ENCODE results near the gene GTF3C4.

DNA sequence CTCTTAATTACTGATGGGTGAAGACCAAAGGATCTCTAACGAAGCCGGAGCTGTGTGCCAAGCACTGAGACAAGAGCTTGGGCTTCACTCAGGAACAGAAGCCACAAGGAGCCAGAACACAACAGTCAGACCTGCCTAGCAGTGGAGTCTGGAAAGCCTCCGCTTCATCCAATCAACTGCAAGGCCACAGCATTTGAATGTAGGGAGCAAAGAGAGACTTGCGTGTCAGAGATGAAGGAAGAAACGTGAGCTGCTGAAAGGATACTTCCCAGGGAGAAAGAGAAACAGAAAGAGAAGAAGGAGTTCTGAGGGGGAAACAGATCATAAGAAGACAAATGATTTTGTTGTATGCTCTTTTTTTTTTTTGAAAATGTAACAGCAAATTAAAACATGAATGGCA, 44.0 kb upstream of the GTF3C4 start:
- TF ChIP-seq POLR2A (IDR thresholded peaks at IDR 0.05; ENCODE audit: low read depth, low read length), result no peak
- no peak for TF ChIP-seq CBFB (IDR thresholded peaks at IDR 0.05; ENCODE audit: low read depth)
- TF ChIP-seq, protein P1, sequence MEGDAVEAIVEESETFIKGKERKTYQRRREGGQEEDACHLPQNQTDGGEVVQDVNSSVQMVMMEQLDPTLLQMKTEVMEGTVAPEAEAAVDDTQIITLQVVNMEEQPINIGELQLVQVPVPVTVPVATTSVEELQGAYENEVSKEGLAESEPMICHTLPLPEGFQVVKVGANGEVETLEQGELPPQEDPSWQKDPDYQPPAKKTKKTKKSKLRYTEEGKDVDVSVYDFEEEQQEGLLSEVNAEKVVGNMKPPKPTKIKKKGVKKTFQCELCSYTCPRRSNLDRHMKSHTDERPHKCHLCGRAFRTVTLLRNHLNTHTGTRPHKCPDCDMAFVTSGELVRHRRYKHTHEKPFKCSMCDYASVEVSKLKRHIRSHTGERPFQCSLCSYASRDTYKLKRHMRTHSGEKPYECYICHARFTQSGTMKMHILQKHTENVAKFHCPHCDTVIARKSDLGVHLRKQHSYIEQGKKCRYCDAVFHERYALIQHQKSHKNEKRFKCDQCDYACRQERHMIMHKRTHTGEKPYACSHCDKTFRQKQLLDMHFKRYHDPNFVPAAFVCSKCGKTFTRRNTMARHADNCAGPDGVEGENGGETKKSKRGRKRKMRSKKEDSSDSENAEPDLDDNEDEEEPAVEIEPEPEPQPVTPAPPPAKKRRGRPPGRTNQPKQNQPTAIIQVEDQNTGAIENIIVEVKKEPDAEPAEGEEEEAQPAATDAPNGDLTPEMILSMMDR (IDR thresholded peaks at IDR 0.05 in 2 of 3, conservative IDR thresholded peaks at IDR 0.05 in 1 of 3; ENCODE audit: control insufficient read depth in 2 of 3, extremely low read depth in 1 of 3, insufficient read depth in 1 of 3, low read depth in 3 of 3, low read length in 3 of 3), result no peak
- no peak for TF ChIP-seq CEBPB (IDR thresholded peaks at IDR 0.05; ENCODE audit: borderline replicate concordance in 1 of 2, low read depth in 2 of 2, low read length in 2 of 2)
- TF ChIP-seq, protein P2, sequence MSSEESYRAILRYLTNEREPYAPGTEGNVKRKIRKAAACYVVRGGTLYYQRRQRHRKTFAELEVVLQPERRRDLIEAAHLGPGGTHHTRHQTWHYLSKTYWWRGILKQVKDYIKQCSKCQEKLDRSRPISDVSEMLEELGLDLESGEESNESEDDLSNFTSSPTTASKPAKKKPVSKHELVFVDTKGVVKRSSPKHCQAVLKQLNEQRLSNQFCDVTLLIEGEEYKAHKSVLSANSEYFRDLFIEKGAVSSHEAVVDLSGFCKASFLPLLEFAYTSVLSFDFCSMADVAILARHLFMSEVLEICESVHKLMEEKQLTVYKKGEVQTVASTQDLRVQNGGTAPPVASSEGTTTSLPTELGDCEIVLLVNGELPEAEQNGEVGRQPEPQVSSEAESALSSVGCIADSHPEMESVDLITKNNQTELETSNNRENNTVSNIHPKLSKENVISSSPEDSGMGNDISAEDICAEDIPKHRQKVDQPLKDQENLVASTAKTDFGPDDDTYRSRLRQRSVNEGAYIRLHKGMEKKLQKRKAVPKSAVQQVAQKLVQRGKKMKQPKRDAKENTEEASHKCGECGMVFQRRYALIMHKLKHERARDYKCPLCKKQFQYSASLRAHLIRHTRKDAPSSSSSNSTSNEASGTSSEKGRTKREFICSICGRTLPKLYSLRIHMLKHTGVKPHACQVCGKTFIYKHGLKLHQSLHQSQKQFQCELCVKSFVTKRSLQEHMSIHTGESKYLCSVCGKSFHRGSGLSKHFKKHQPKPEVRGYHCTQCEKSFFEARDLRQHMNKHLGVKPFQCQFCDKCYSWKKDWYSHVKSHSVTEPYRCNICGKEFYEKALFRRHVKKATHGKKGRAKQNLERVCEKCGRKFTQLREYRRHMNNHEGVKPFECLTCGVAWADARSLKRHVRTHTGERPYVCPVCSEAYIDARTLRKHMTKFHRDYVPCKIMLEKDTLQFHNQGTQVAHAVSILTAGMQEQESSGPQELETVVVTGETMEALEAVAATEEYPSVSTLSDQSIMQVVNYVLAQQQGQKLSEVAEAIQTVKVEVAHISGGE (CRISPR knock-in tag; IDR thresholded peaks at IDR 0.05), result no peak
- no peak for TF ChIP-seq YY1 (IDR thresholded peaks at IDR 0.05; ENCODE audit: low read depth, low read length)
- TF ChIP-seq, protein P3, sequence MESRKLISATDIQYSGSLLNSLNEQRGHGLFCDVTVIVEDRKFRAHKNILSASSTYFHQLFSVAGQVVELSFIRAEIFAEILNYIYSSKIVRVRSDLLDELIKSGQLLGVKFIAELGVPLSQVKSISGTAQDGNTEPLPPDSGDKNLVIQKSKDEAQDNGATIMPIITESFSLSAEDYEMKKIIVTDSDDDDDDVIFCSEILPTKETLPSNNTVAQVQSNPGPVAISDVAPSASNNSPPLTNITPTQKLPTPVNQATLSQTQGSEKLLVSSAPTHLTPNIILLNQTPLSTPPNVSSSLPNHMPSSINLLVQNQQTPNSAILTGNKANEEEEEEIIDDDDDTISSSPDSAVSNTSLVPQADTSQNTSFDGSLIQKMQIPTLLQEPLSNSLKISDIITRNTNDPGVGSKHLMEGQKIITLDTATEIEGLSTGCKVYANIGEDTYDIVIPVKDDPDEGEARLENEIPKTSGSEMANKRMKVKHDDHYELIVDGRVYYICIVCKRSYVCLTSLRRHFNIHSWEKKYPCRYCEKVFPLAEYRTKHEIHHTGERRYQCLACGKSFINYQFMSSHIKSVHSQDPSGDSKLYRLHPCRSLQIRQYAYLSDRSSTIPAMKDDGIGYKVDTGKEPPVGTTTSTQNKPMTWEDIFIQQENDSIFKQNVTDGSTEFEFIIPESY (IDR thresholded peaks at IDR 0.05), result no peak
- no peak for TF ChIP-seq FOS (IDR thresholded peaks at IDR 0.05; ENCODE audit: borderline replicate concordance, extremely low read depth, insufficient read length)
